Lower leg skin (tissue), 4 donors: ENCODE results near the gene MAP1LC3A. TPM values are rescaled to one million over a fixed set of nuclear protein-coding genes. Genes with fewer than 3 reads are reported as not detected.

Experiments
- DNase-seq, 2 donors: peaks; one replicate each; pipeline ENCODE4 v3.0.0-alpha.2; 2019; ENCODE audit warnings: low spot score in 2 of 2
- H3K4me3 ChIP-seq: fragments of 200-600 bp; sonication (generic); 2 replicates; pipeline ENCODE4 v1.5.1; 2017; ENCODE audit warnings: mild to moderate bottlenecking, low read depth; ENCODE audit not compliant: poor library complexity, severe bottlenecking
- CTCF ChIP-seq, 3 donors: fragments of 450-650 bp; IDR thresholded peaks; one replicate each; pipeline ENCODE4 v1.5.1; 2016; ENCODE audit warnings: antibody characterized with exemption in 3 of 3, mild to moderate bottlenecking in 3 of 3, moderate library complexity in 2 of 3
- POLR2A ChIP-seq, 2 donors: fragments of 450-650 bp; IDR thresholded peaks; one replicate each; pipeline ENCODE4 v1.6.1; 2016 to 2017; ENCODE audit warnings: antibody characterized with exemption in 2 of 2, mild to moderate bottlenecking in 1 of 2, moderate library complexity in 1 of 2
- WGBS, 2 donors: methylation state at CpG; one replicate each; pipeline ENCODE4 v1.1.5; 2018; 5-methylcytosine and 5-hydroxymethylcytosine counted together
- intact Hi-C: fragments of 100-400 bp; cut with DNase I; formaldehyde crosslinking; loops from one replicate; pipeline ENCODE4 v1.15.0; 2023; ENCODE audit warnings: low total_unique reads
- total RNA-seq, 4 donors: library from RNA; depleted of rRNA; stranded (reverse); fragments of >200 nt; gene quantifications; one replicate each; pipeline ENCODE4 v1.1.0, GENCODE V29; 2016

The MAP1LC3A gene
- total RNA-seq, 4 donors from 2014 or later, result 127 to 293 (median 147) TPM

GRCh38 chr20:34527016-34527415 lies 31.5 kb upstream of the MAP1LC3A start:
- intact Hi-C loops, result no loop called here
- TF ChIP-seq POLR2A (IDR thresholded peaks at IDR 0.05) (no peak), CTCF (IDR thresholded peaks at IDR 0.05) (no peak)
- 84 to 86% methylated on average over 10 of the region's 10 CpGs for WGBS, 2 donors
- H3K4me3 ChIP-seq, result no peak overlapping the region
- peak in 1 of 2 donors; percentile 78 for DNase-seq

GRCh38 chr20:34528921-34529297 lies 29.6 kb upstream of the MAP1LC3A start:
- WGBS, 2 donors, result 38 to 62% methylated on average over 5 of the region's 5 CpGs
- no peak overlapping the region for H3K4me3 ChIP-seq
- peak in 1 of 2 donors; percentile 86 for DNase-seq
- no peak for TF ChIP-seq CTCF (IDR thresholded peaks at IDR 0.05)
- TF ChIP-seq POLR2A (IDR thresholded peaks at IDR 0.05), result no peak
- intact Hi-C loops, result no loop called here

- TF ChIP-seq CTCF (IDR thresholded peaks at IDR 0.05) (no peak), POLR2A (IDR thresholded peaks at IDR 0.05) (no peak)
- no peak for DNase-seq
- 80 to 85% methylated on average over 3 of the region's 3 CpGs for WGBS, 2 donors
- intact Hi-C loops, result no loop called here
- H3K4me3 ChIP-seq, result no peak overlapping the region
Measured at GRCh38 chr20:34529742-34530141, 28.8 kb upstream of the MAP1LC3A start.

- no peak for TF ChIP-seq CTCF (IDR thresholded peaks at IDR 0.05)
- no peak for TF ChIP-seq POLR2A (IDR thresholded peaks at IDR 0.05)
- intact Hi-C loops, result no loop called here
- peak in 1 of 2 donors; percentile 58 for DNase-seq
- no peak overlapping the region for H3K4me3 ChIP-seq
- WGBS, 2 donors, result 85 to 86% methylated on average over 5 of the region's 5 CpGs
Measured at GRCh38 chr20:34530342-34530741, 28.2 kb upstream of the MAP1LC3A start.

GRCh38 chr20:34531608-34532265 lies 26.8 kb upstream of the MAP1LC3A start:
- intact Hi-C loops, result no loop called here
- TF ChIP-seq CTCF (IDR thresholded peaks at IDR 0.05), result no peak
- no peak for TF ChIP-seq POLR2A (IDR thresholded peaks at IDR 0.05)
- H3K4me3 ChIP-seq, result no peak overlapping the region
- DNase-seq, result peak in 1 of 2 donors; percentile 42
- WGBS, 2 donors, result 70 to 82% methylated on average over 8 of the region's 8 CpGs

- intact Hi-C loops, result no loop called here
- TF ChIP-seq CTCF (IDR thresholded peaks at IDR 0.05) (no peak), POLR2A (IDR thresholded peaks at IDR 0.05) (no peak)
- no peak for DNase-seq
- WGBS, 2 donors, result 79 to 83% methylated on average over 8 of the region's 8 CpGs
- no peak overlapping the region for H3K4me3 ChIP-seq
Measured at GRCh38 chr20:34532320-34532719, 26.2 kb upstream of the MAP1LC3A start.
